Lower leg skin (tissue), 3 donors: Measurements from ENCODE around the gene ZNF507.

ENCODE experiments used
- POLR2A ChIP-seq, 2 donors: fragments of 450-650 bp; IDR thresholded peaks; one replicate each; pipeline ENCODE4 v1.6.1; 2016 to 2017; ENCODE audit warnings: antibody characterized with exemption in 2 of 2, mild to moderate bottlenecking in 1 of 2, moderate library complexity in 1 of 2
- TF ChIP-seq, protein P1 (sequence below), 3 donors: fragments of 450-650 bp; IDR thresholded peaks; one replicate each; pipeline ENCODE4 v1.5.1; 2016; ENCODE audit warnings: antibody characterized with exemption in 3 of 3, mild to moderate bottlenecking in 3 of 3, moderate library complexity in 2 of 3

DNA sequence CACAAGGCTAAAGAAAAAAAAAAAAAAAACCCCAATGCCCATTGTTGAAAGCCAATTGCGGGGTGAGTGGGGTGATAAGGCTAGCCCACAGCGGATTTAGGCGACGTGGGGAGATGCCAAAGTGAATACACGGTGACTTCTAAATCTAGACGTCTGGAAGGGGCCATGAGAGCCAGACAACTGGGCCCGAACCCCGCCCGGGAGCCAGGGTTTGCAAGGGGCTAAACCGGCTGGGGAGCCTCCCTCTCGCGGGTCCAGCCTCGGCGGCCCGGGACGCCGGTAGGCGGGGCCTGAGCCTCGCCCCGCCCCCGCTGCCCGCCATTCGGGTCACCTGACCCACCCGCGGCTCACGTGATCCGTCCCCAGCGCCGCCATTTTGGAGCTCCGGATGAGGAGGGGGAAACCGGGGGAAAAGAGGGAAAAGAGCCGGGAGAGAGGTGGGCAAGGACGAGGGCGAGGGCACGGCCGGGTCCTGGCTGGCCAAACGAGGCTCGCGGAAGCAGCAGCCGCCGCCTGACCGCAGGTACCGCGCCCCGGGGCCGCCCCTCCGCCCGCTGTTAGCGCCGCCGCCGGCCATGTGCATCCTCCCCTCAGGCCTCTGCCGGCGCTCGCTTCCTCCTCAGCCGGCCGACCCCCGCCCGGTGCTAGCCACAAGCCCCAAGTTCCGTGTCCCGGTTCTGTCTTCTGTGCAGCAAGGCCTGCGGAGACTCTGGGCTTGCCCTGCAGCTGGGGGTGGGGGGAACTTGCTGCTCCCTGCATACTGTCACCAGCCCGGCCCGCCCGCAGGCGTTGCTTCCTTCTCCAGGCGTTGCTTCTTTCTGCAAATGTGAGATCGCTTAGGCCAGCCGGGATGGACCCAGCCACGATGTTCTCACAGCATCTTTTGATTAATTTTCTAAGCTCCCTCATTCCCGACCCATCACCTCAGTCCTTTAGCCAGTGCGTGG lies at the start of gene ZNF507:
- TF ChIP-seq, protein P1, sequence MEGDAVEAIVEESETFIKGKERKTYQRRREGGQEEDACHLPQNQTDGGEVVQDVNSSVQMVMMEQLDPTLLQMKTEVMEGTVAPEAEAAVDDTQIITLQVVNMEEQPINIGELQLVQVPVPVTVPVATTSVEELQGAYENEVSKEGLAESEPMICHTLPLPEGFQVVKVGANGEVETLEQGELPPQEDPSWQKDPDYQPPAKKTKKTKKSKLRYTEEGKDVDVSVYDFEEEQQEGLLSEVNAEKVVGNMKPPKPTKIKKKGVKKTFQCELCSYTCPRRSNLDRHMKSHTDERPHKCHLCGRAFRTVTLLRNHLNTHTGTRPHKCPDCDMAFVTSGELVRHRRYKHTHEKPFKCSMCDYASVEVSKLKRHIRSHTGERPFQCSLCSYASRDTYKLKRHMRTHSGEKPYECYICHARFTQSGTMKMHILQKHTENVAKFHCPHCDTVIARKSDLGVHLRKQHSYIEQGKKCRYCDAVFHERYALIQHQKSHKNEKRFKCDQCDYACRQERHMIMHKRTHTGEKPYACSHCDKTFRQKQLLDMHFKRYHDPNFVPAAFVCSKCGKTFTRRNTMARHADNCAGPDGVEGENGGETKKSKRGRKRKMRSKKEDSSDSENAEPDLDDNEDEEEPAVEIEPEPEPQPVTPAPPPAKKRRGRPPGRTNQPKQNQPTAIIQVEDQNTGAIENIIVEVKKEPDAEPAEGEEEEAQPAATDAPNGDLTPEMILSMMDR (IDR thresholded peaks at IDR 0.05), result no peak
- no peak for TF ChIP-seq POLR2A (IDR thresholded peaks at IDR 0.05)
